GM12878 (cell line): ENCODE data around the gene POLK. TPM values are rescaled to one million over a fixed set of nuclear protein-coding genes. Genes with fewer than 3 reads are reported as not detected.

Experiments
- ATAC-seq: fragments of 200-7000 bp; cut with Tn5 transposase; 3 replicates; pipeline ENCODE4 v1.9.1; 2020; ENCODE audit warnings: mild to moderate bottlenecking, moderate library complexity
- BruUV-seq: library from RNA; stranded (reverse); fragments of 400-500 nt; replicated peaks from 2 replicates; lab custom pipeline; 2021; lab: Mats Ljungman, UMichigan
- CTCF ChIA-PET: fragments of 300-600 bp; sonication (Branson Sonifier 250); formaldehyde crosslinking; extraction: SDS; loops from one replicate; lab custom pipeline; 2021; ENCODE audit warnings: inconsistent platforms; lab: Yijun Ruan, JAX
- POLR2A ChIA-PET: fragments of 350-600 bp; formaldehyde crosslinking; extraction: SDS; loops from one replicate; lab custom pipeline; 2021; ENCODE audit warnings: inconsistent platforms; lab: Charles Lee
- RAD21 ChIA-PET: fragments of 300-600 bp; sonication (Branson Sonifier 250); formaldehyde crosslinking; loops from one replicate; lab custom pipeline; 2023; ENCODE audit warnings: antibody characterized with exemption; ENCODE audit not compliant: unreplicated experiment; lab: Charles Lee
- SMC1A ChIA-PET: fragments of 300-600 bp; sonication (Branson Sonifier 250); formaldehyde crosslinking; loops from one replicate; lab custom pipeline; 2023; ENCODE audit not compliant: unreplicated experiment, uncharacterized antibody; lab: Charles Lee
- DNase-seq: peaks from one replicate; pipeline ENCODE4 v3.0.0-alpha.2; 2011; ENCODE audit warnings: low read depth, low spot score
- FAIRE-seq: peaks from 3 replicates; lab custom pipeline; 2011; peaks lifted over from hg19 to GRCh38; lab: Jason Lieb, UNC
- H2AFZ ChIP-seq: 2 replicates; pipeline ENCODE4 v1.6.0; 2011; ENCODE audit warnings: low read depth, low read length, control low read depth; ENCODE audit not compliant: control insufficient read depth
- H3K27ac ChIP-seq: 2 replicates; pipeline ENCODE4 v1.5.1; 2011; ENCODE audit warnings: control low read depth; ENCODE audit not compliant: control insufficient read depth, insufficient read depth
- H3K27me3 ChIP-seq, 2 experiments: replicated peaks in 1 of 2; 2 replicates each; pipeline versions ENCODE4 v1.6.0 to v1.6.1; 2011; ENCODE audit warnings: low read length in 1 of 2; ENCODE audit not compliant: control insufficient read depth in 2 of 2, insufficient read depth in 2 of 2
- H3K36me3 ChIP-seq, 2 experiments: 2 replicates each; pipeline ENCODE4 v1.5.1; 2011; ENCODE audit warnings: low read length in 1 of 2; ENCODE audit not compliant: control insufficient read depth in 2 of 2, insufficient read depth in 2 of 2
- H3K4me1 ChIP-seq: 2 replicates; pipeline ENCODE4 v1.6.1; 2011; ENCODE audit warnings: mild to moderate bottlenecking, low read length, moderate library complexity, mixed read lengths; ENCODE audit not compliant: control insufficient read depth, insufficient read depth
- H3K4me2 ChIP-seq: 2 replicates; pipeline ENCODE4 v1.6.0; 2011; ENCODE audit warnings: control low read depth; ENCODE audit not compliant: control insufficient read depth, insufficient read depth
- H3K4me3 ChIP-seq: fragments of 200-600 bp; sonication (generic); 2 replicates; pipeline ENCODE4 v1.5.1; 2016
- H3K79me2 ChIP-seq: 2 replicates; pipeline ENCODE4 v1.6.0; 2011; ENCODE audit warnings: low read length; ENCODE audit not compliant: control insufficient read depth, insufficient read depth
- H3K9ac ChIP-seq: 2 replicates; pipeline ENCODE4 v1.8.0; 2011; ENCODE audit warnings: low read length, control low read depth, mixed read lengths; ENCODE audit not compliant: control insufficient read depth, insufficient read depth
- H3K9me3 ChIP-seq: replicated peaks from 3 replicates; pipeline ENCODE4 v1.5.1; 2011; ENCODE audit warnings: mild to moderate bottlenecking, low read length; ENCODE audit not compliant: control insufficient read depth, insufficient read depth
- H4K20me1 ChIP-seq: 2 replicates; pipeline ENCODE4 v1.6.0; 2011; ENCODE audit not compliant: control insufficient read depth, insufficient read depth
- ETV6 ChIP-seq, 2 experiments: fragments of 450-650 bp in 1 of 2; IDR thresholded peaks in 1 of 2; conservative IDR thresholded peaks in 1 of 2; 2 replicates each; pipeline ENCODE4 v1.6.1; 2014; ENCODE audit warnings: antibody characterized with exemption in 1 of 2, borderline replicate concordance in 1 of 2, low read depth in 1 of 2, mild to moderate bottlenecking in 1 of 2, moderate library complexity in 1 of 2
- JUNB ChIP-seq: IDR thresholded peaks from 2 replicates; pipeline ENCODE4 v1.6.1; 2016; ENCODE audit warnings: antibody characterized with exemption, mild to moderate bottlenecking
- MTA3 ChIP-seq: IDR thresholded peaks from 2 replicates; pipeline ENCODE4 v1.6.1; 2012; ENCODE audit warnings: low read length, inconsistent platforms, borderline replicate concordance
- SPI1 ChIP-seq: IDR thresholded peaks from 2 replicates; pipeline ENCODE4 v1.6.1; 2011; ENCODE audit warnings: low read depth, mild to moderate bottlenecking, low read length, moderate library complexity, borderline replicate concordance; ENCODE audit not compliant: insufficient read depth
- SREBF2 ChIP-seq: IDR thresholded peaks from 2 replicates; pipeline ENCODE4 v1.6.1; 2012; ENCODE audit warnings: mild to moderate bottlenecking, low read length
- SUPT20H ChIP-seq: IDR thresholded peaks from 2 replicates; pipeline ENCODE4 v1.6.1; 2011; ENCODE audit warnings: low read depth, mild to moderate bottlenecking, low read length, moderate library complexity, borderline replicate concordance; ENCODE audit not compliant: control insufficient read depth
- WGBS: methylation state at CpG from one replicate; pipeline ENCODE4 v1.1.6; 2016; ENCODE audit warnings: low lambda C conversion rate; ENCODE audit not compliant: insufficient replicate concordance, insufficient coverage; ENCODE audit errors: missing lambda C conversion rate; 5-methylcytosine and 5-hydroxymethylcytosine counted together
- in situ Hi-C: fragments of 300-500 bp; cut with MboI; formaldehyde crosslinking; loops from 9 replicates; pipeline ENCODE4 v1.14.3; 2018; ENCODE audit warnings: mixed read lengths
- intact Hi-C: fragments of 100-400 bp; cut with micrococcal nuclease; formaldehyde crosslinking; loops from one replicate; pipeline ENCODE4 v1.14.2; 2022; ENCODE audit not compliant: unreplicated experiment
- polyA plus RNA-seq, 11 experiments: library from polyadenylated mRNA; depleted of rRNA in 4 of 11; unstranded in 6 of 11; stranded (reverse) in 5 of 11; fragments of >200 nt; fragmentation: Nextera tagmentation in 4 of 11; fragmentation: Illumina TruSeq in 1 of 11; extraction: Ambion mirVana in 4 of 11; extraction: Trizol in 1 of 11; gene quantifications; 1 replicate in 1 of 11; 2 replicates in 10 of 11; pipeline versions ENCODE4 v1.2.1 to v1.2.3, GENCODE V29; 2011 to 2016; ENCODE audit warnings: inconsistent platforms in 2 of 11, missing spikeins in 2 of 11, low read depth in 1 of 11
- total RNA-seq, 4 experiments: library from RNA; depleted of rRNA in 3 of 4; stranded (reverse); fragments of >200 nt in 3 of 4; fragmentation: Illumina TruSeq in 1 of 4; extraction: Trizol in 1 of 4; gene quantifications; 2 replicates each; pipeline versions ENCODE4 v1.2.1 to v1.2.3, GENCODE V29; 2013 to 2021

The POLK gene
- total and polyA plus RNA-seq, 10 of the 15 experiments (the other 5 are each of a cell fraction or from before 2014, with no cell fraction given): 10.4 to 47.6 (median 29.0) TPM

GRCh38 chr5:75481024-75481423, 30.7 kb upstream of the POLK start:
- ChIA-PET POLR2A (interaction anchor here (1.4 to 1.5 kb wide), 2 partner anchors 10 to 152 kb away, joined by 3 to 5 read pairs; no protein-coding TSS in a partner anchor), CTCF (interaction anchor here (1.1 to 1.6 kb wide), 2 partner anchors 8 to 15 kb away, joined by 3 read pairs; no protein-coding TSS in a partner anchor), SMC1A (interaction anchor here (1.0 to 1.9 kb wide), 2 partner anchors 14 to 90 kb away, joined by 3 to 5 read pairs; no protein-coding TSS in a partner anchor), RAD21 (no interaction called here)
- no peak for TF ChIP-seq SREBF2
- TF ChIP-seq JUNB: 0 out of 2 replicates have a peak, but pooled peaks have one; percentile 9
- no peak for TF ChIP-seq ETV6 (conservative IDR thresholded peaks at IDR 0.05 in 1 of 2, IDR thresholded peaks at IDR 0.05 in 1 of 2; ENCODE audit: borderline replicate concordance in 1 of 2, low read depth in 1 of 2)
- Histone ChIP-seq H3K4me1 (no peaks in the 10 kb centered on the region), H2AFZ (no peak overlapping the region), H3K4me3 (no peak overlapping the region), H4K20me1 (no peaks in the 10 kb centered on the region), H3K9me3 (peaks cover 12% of the 10 kb centered on the region; the same call in 2 of the 3 replicates), H3K27me3 (no peaks in the 10 kb centered on the region), H3K4me2 (no peak overlapping the region), H3K36me3 (peaks cover 0 to 9% of the 10 kb centered on the region in 2 experiments; a peak in 2 of 4 replicates), H3K9ac (no peak overlapping the region), H3K79me2 (peaks cover 52% of the 10 kb centered on the region), H3K27ac (no peak overlapping the region)
- no TSS peak for BruUV-seq
- ATAC-seq (peak; percentile 53), FAIRE-seq (no peak), DNase-seq (no peak)
- intact Hi-C loops (no loop called here), in situ Hi-C loops (no loop called here)
- 88% methylated on average over 4 of the region's 4 CpGs for WGBS

GRCh38 chr5:75482482-75482881, 29.2 kb upstream of the POLK start:
- Histone ChIP-seq H3K9ac (no peak overlapping the region), H3K4me2 (no peak overlapping the region), H3K4me3 (no peak overlapping the region), H2AFZ (no peak overlapping the region), H3K27ac (no peak overlapping the region), H4K20me1 (no peaks in the 10 kb centered on the region), H3K79me2 (peaks cover 53% of the 10 kb centered on the region), H3K36me3 (peaks cover 0 to 9% of the 10 kb centered on the region in 2 experiments; a peak in 2 of 4 replicates), H3K9me3 (peaks cover 14% of the 10 kb centered on the region; the same call in 2 of the 3 replicates), H3K27me3 (no peaks in the 10 kb centered on the region), H3K4me1 (no peaks in the 10 kb centered on the region)
- DNase-seq (no peak), FAIRE-seq (no peak), ATAC-seq (no peak)
- ChIA-PET CTCF (interaction anchor here (0.8 kb wide), 1 partner anchor 211 kb away, joined by 5 read pairs; no protein-coding TSS in a partner anchor), SMC1A (interaction anchor here (0.7 to 1.9 kb wide), 5 partner anchors 13 to 185 kb away, joined by 3 to 5 read pairs (median 3); no protein-coding TSS in a partner anchor), POLR2A (interaction anchor here (0.6 to 1.4 kb wide), 2 partner anchors 38 to 153 kb away, joined by 3 read pairs; no protein-coding TSS in a partner anchor), RAD21 (interaction anchor here (1.2 kb wide), 1 partner anchor 16 kb away, joined by 3 read pairs; no protein-coding TSS in a partner anchor)
- intact Hi-C loops (no loop called here), in situ Hi-C loops (no loop called here)
- WGBS: 98% methylated on average over 3 of the region's 3 CpGs
- TF ChIP-seq MTA3 (no peak), SPI1 (no peak), JUNB (no peak), SUPT20H (no peak)
- BruUV-seq: no TSS peak
